Activated CD8-positive, alpha-beta T cell treated with anti-CD3 and anti-CD28 coated beads, Interleukin-2, amount 10 ng/mL, durations not matched to agents 7 days and 5 days (primary cell): ENCODE measurements around the gene DUS1L. TPM values are rescaled to one million over a fixed set of nuclear protein-coding genes. Genes with fewer than 3 reads are reported as not detected.

ENCODE experiments used
- ATAC-seq: fragments of 150-1000 bp; cut with Tn5 transposase; one replicate; pipeline ENCODE4 v1.10.0; 2021; ENCODE audit warnings: moderate library complexity
- CTCF ChIA-PET: fragments of 350-600 bp; sonication (Branson Sonifier 250); formaldehyde crosslinking; loops from one replicate; lab custom pipeline; 2021; ENCODE audit warnings: antibody characterized with exemption; lab: Charles Lee
- POLR2A ChIA-PET: fragments of 350-600 bp; sonication (Branson Sonifier 250); formaldehyde crosslinking; loops from one replicate; lab custom pipeline; 2021; ENCODE audit warnings: antibody characterized with exemption; lab: Charles Lee
- DNase-seq: peaks from one replicate; pipeline ENCODE4 v3.0.0-alpha.2; 2020
- H3K27ac Mint-ChIP-seq: one replicate; pipeline ENCODE4 v1.8.0; 2021; ENCODE audit warnings: mild to moderate bottlenecking, mixed read lengths
- H3K27me3 Mint-ChIP-seq: one replicate; pipeline ENCODE4 v1.8.0; 2021; ENCODE audit warnings: low read depth, mixed read lengths
- H3K36me3 Mint-ChIP-seq: one replicate; pipeline ENCODE4 v1.8.0; 2021; ENCODE audit warnings: low read depth, mixed read lengths
- H3K4me1 Mint-ChIP-seq: one replicate; pipeline ENCODE4 v1.8.0; 2021; ENCODE audit warnings: low read depth, mixed read lengths
- H3K4me3 Mint-ChIP-seq: one replicate; pipeline ENCODE4 v1.8.0; 2021; ENCODE audit warnings: mild to moderate bottlenecking, mixed read lengths
- H3K9me3 Mint-ChIP-seq: one replicate; pipeline ENCODE4 v1.8.0; 2022; ENCODE audit warnings: mixed read lengths; ENCODE audit not compliant: insufficient read depth
- total RNA-seq, 2 experiments: library from RNA; stranded (reverse); gene quantifications; one replicate each; pipeline ENCODE4 v1.2.3, GENCODE V29; 2021

Gene DUS1L
- total RNA-seq, 2 experiments from 2014 or later = 126 to 127 TPM

DNA sequence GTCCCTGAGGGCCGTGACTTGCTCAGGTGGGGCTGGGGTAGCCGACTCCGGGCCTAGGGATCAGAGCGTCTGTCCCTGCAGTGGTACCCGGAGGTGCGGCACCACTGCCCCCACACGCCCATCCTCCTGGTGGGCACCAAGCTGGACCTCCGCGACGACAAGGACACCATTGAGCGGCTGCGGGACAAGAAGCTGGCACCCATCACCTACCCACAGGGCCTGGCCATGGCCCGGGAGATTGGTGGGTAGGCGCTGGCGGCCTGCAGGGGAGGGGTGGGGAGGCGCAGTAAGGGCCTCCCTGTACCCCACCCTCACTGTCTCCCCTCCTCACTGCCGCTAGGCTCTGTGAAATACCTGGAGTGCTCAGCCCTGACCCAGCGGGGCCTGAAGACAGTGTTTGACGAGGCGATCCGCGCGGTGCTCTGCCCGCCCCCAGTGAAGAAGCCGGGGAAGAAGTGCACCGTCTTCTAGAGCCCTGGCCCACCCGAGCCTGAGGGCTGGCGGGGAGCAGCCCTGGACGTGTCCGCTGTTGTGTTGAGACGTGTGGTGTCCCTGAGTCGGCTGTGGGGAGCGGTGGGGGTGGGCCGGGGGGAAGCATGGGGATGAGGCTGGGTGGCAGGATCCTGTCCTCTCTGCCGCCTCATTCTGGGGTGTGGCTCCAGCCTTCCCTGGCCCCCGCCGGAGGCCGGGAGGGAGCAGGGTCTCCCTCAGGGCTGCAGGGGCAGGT, 32.1 kb downstream of the DUS1L start:
- ATAC-seq = no peak
- Mint-ChIP-seq H3K27me3 (no peaks in the 10 kb centered on the region), H3K36me3 (peaks cover 27% of the 10 kb centered on the region), H3K9me3 (no peaks in the 10 kb centered on the region), H3K4me3 (peak overlapping the region; percentile 47), H3K27ac (no peak overlapping the region), H3K4me1 (peaks cover 35% of the 10 kb centered on the region)
- no peak for DNase-seq
- POLR2A ChIA-PET = no interaction called here
- CTCF ChIA-PET = no interaction called here

DNA sequence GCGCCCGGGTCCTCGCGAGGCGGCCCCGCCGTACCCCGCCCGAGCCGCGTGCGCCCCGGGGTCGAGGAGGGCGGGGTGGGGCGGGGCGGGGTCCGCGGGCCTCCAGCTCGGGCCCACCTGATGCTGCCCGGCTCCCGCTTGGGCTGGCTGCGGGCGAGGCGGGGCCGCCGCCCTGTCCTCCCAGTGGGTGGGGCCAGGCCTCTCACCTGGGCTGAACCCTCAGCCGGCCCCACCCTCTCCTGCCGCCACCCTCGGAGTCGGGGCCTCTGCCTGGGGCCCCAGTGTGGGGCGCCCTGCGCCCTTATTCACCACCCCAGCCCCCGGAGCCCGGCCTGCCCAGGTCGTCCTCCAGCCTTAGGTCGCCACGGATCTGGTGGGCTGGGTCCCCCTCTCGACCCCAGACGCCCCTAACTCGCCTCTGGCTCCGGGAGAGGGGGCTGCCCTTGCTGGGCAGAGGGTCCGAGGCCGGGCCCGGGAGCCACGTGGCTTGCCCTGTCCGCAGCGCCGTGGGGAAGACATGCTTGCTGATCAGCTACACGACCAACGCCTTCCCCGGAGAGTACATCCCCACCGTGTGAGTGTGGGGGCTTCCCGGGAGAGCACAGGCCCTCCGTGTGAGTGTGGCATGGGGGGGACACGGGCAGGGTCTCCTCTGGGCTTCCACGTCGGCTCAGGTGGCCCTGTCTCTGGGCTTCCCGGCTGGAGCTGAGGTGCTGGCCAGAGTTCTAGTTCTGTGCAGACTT, 33.5 kb downstream of the DUS1L start:
- DNase-seq (peak; percentile 53), ATAC-seq (peak; percentile 39)
- ChIA-PET POLR2A (no interaction called here), CTCF (interaction anchor here (1.6 to 3.1 kb wide), 4 partner anchors 10 to 122 kb away, joined by 6 to 31 read pairs (median 14); partner anchors contain the start of genes CENPX, GPS1, LRRC45 and RFNG)
- Mint-ChIP-seq H3K4me1 (peaks cover 35% of the 10 kb centered on the region), H3K36me3 (peaks cover 32% of the 10 kb centered on the region), H3K27me3 (no peaks in the 10 kb centered on the region), H3K9me3 (no peaks in the 10 kb centered on the region), H3K27ac (no peak overlapping the region), H3K4me3 (peak overlapping the region; percentile 12)

DNA sequence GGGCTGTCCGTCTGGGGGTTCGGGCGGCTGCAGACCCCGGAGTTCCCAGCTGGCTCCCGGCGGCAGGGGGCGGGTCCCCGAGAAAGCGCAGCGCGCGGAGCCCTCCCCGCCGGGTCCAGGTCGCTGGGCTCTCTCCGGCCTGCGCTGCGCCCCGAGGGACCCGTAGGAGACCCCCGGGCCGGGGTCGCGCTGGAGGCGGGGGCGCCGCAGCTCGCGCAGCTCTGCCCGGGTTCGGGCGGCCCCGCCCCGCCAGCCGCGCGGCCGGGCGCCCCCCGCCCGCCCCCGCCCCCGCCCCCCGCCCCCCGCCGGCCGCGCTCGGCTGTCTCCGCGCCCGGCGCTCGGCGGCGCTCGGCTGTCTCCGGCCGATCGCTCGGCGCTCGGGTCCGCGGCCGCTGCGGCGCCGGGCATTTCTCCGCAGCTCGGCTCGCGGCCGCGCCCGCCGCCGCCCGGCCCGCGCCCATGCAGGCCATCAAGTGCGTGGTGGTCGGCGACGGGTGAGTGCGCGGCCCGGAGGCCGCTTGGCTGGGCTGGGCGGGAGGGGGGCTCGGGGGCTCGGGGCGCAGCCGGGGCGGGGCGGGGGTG, 34.2 kb downstream of the DUS1L start, which contains the start of gene RAC3:
Gene RAC3 (plus strand): TSS at position 376 of the 582 bp plus-strand sequence. CDS start 84 bp downstream, at position 460.
- Mint-ChIP-seq H3K27me3 (no peaks in the 10 kb centered on the region), H3K36me3 (peaks cover 33% of the 10 kb centered on the region), H3K9me3 (no peaks in the 10 kb centered on the region), H3K4me3 (peak within 1 kb of the TSS; percentile 76), H3K27ac (peak within 1 kb of the TSS; percentile 52), H3K4me1 (peaks cover 39% of the 10 kb centered on the region)
- POLR2A ChIA-PET = interaction anchor here (0.5 to 1.8 kb wide), 3 partner anchors 67 to 205 kb away, joined by 3 to 8 read pairs (median 3); partner anchors contain the start of gene FASN
- DNase-seq = no peak
- CTCF ChIA-PET = interaction anchor here (1.1 to 3.1 kb wide), 8 partner anchors 10 to 170 kb away, joined by 4 to 31 read pairs (median 8); partner anchors contain the start of genes ASPSCR1, CENPX, GPS1 and LRRC45
- peak; percentile 20 for ATAC-seq

DNA sequence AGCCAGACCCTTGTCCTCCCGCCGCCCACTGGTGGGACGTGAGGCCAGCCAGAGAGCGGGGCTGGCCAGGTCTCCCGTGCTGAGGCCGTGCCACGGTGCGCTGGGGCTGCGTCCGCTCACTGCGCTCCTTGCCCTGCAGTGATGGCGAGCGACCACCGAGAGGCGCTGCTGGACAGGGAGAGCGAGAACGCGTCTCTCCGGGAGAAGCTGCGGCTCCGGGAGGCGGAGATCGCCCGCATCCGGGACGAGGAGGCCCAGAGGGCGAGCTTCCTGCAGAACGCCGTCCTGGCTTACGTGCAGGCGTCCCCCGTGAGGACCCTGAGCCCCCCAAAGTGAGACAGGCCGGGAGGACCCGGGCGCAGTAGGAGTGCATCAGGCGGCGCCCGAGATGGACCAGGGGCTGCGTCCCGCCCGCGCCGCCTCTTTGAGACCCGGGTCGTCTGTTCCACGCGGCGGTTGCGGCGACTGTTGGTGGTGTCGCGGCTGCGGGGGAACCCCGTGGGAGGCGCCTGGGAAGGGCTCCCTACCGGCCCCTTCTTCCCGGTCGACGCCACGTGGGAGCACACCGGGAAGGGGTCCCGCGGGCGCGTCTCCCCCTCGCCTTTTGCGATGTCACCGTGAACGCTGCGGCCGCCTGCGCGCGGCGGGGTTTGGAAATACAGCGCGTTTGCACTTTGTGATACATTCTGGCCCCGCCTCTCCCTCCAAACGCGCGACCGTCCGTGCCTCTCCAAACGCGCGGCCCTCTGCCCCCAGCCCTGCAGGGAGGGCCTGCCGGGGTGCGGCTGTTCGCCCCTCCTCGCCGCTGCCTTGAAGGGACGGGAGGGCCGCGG, 34.9 kb downstream of the DUS1L start:
- peak overlapping the region; percentile 52 for H3K27ac Mint-ChIP-seq
- no peaks in the 10 kb centered on the region for H3K9me3 Mint-ChIP-seq
- peak overlapping the region; percentile 76 for H3K4me3 Mint-ChIP-seq
- ATAC-seq (peak; percentile 73), DNase-seq (peak; percentile 88)
- H3K4me1 Mint-ChIP-seq = peaks cover 41% of the 10 kb centered on the region
- CTCF ChIA-PET = interaction anchor here (0.6 to 3.1 kb wide), 26 partner anchors 8 to 320 kb away, joined by 3 to 31 read pairs (median 6); partner anchors contain the start of genes ASPSCR1, CD7, CENPX and GPS1
- POLR2A ChIA-PET = interaction anchor here (0.5 to 1.8 kb wide), 4 partner anchors 47 to 206 kb away, joined by 3 to 8 read pairs (median 3); partner anchors contain the start of genes FASN and SLC16A3
- H3K27me3 Mint-ChIP-seq = no peaks in the 10 kb centered on the region
- H3K36me3 Mint-ChIP-seq = peaks cover 35% of the 10 kb centered on the region

DNA sequence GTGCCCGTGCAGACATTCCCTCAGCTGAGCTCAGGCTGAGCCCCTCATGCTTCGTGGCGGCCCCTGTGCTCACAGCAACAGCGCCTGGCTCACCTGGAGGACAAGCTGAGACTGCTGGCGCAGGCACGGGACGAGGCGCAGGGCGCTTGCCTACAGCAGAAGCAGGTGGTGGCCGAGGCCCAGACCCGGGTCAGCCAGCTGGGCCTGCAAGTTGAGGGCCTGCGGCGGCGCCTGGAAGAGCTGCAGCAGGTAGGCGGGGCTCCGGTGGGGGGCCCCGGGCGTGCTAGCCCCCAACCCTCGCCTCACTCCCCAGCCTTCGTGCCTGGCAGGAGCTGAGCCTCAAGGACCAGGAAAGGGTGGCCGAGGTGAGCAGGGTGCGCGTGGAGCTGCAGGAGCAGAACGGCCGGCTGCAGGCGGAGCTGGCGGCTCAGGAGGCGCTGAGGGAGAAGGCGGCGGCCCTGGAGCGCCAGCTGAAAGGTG, 35.6 kb downstream of the DUS1L start:
- H3K9me3 Mint-ChIP-seq = no peaks in the 10 kb centered on the region
- H3K27me3 Mint-ChIP-seq = no peaks in the 10 kb centered on the region
- CTCF ChIA-PET = interaction anchor here (0.9 to 3.1 kb wide), 22 partner anchors 8 to 321 kb away, joined by 3 to 31 read pairs (median 6); partner anchors contain the start of genes ASPSCR1, CD7, CENPX and GPS1
- POLR2A ChIA-PET = interaction anchor here (0.5 to 1.8 kb wide), 4 partner anchors 47 to 206 kb away, joined by 3 to 8 read pairs (median 3); partner anchors contain the start of genes FASN and SLC16A3
- no peak overlapping the region for H3K4me3 Mint-ChIP-seq
- DNase-seq = no peak
- peak; percentile 1 for ATAC-seq
- H3K27ac Mint-ChIP-seq = no peak overlapping the region
- H3K36me3 Mint-ChIP-seq = peaks cover 30% of the 10 kb centered on the region
- H3K4me1 Mint-ChIP-seq = peaks cover 38% of the 10 kb centered on the region

DNA sequence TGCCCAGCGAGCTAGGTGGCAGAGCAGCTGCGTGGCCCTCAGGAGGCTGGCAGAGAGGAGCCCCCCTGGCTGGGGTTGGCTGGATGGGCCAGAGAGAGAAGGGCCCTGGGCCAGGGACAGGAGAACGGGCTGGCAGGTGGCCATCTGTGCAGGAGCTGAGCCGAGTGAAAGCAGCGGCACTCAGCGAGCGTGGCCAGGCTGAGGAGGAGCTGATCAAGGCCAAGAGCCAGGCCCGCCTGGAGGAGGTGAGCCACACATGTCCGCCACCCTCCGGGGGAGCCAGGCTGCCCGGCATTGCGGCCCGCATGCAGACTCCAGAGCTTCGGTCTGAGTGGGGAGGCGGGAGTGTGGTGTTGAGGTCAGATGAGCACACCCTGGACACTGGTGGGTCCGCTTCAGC, 36.2 kb downstream of the DUS1L start:
- ChIA-PET CTCF (interaction anchor here (0.6 to 3.1 kb wide), 14 partner anchors 8 to 166 kb away, joined by 3 to 31 read pairs (median 6); partner anchors contain the start of genes ASPSCR1, CENPX, DCXR and GPS1), POLR2A (no interaction called here)
- H3K4me3 Mint-ChIP-seq = peak overlapping the region; percentile 12
- H3K4me1 Mint-ChIP-seq = peaks cover 38% of the 10 kb centered on the region
- no peaks in the 10 kb centered on the region for H3K9me3 Mint-ChIP-seq
- peaks cover 28% of the 10 kb centered on the region for H3K36me3 Mint-ChIP-seq
- no peaks in the 10 kb centered on the region for H3K27me3 Mint-ChIP-seq
- ATAC-seq = no peak
- DNase-seq = no peak
- H3K27ac Mint-ChIP-seq = peak overlapping the region; percentile 69

DNA sequence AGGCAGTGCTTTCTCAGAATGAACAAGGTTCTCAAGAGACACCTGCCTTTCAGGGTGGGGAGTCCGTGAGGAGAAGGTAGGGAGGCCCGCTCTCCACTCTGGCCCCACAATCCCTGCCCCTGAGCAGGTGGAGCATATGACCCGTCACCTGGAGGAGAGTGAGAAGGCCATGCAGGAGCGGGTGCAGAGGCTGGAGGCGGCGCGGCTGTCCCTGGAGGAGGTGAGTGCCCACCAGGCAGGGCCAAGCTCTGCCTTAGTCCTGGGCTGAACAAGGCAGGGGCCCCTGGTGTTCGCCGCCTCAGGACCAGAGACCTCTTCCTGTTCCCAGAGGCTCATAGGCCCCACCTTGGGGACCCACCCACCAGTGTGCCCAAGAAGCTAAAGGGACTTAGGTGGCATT, 36.6 kb downstream of the DUS1L start:
- CTCF ChIA-PET = interaction anchor here (0.6 to 1.9 kb wide), 5 partner anchors 9 to 167 kb away, joined by 3 to 9 read pairs (median 7); partner anchors contain the start of gene DCXR
- no peaks in the 10 kb centered on the region for H3K9me3 Mint-ChIP-seq
- no peak overlapping the region for H3K4me3 Mint-ChIP-seq
- H3K36me3 Mint-ChIP-seq = peaks cover 24% of the 10 kb centered on the region
- no peak overlapping the region for H3K27ac Mint-ChIP-seq
- peaks cover 43% of the 10 kb centered on the region for H3K4me1 Mint-ChIP-seq
- ATAC-seq = no peak
- no peak for DNase-seq
- POLR2A ChIA-PET = interaction anchor here (1.1 kb wide), 1 partner anchor 9 kb away, joined by 3 read pairs; the partner anchor contains the start of gene DCXR
- H3K27me3 Mint-ChIP-seq = no peaks in the 10 kb centered on the region

DNA sequence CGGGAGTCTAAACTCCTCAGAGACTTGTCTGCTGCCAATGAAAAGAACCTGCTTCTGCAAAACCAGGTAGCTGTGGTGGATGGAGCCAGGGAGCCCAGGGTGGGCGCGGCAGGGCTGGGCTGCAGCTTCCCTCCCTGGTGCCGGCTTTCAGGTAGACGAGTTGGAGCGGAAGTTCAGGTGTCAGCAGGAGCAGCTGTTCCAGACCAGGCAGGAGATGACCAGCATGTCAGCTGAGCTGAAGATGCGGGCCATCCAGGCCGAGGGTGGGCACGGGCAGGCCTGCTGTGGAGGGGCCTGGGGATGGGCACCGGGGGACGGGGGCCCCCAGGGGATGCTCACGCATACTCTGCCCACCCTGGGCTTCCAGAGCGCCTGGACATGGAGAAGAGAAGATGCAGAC, 37.4 kb downstream of the DUS1L start:
- Mint-ChIP-seq H3K4me3 (no peak overlapping the region), H3K27ac (no peak overlapping the region), H3K27me3 (no peaks in the 10 kb centered on the region), H3K36me3 (peaks cover 24% of the 10 kb centered on the region), H3K4me1 (peaks cover 45% of the 10 kb centered on the region), H3K9me3 (no peaks in the 10 kb centered on the region)
- ChIA-PET CTCF (interaction anchor here (1.7 kb wide), 1 partner anchor 10 kb away, joined by 8 read pairs; the partner anchor contains the start of gene DCXR), POLR2A (interaction anchor here (0.8 to 1.1 kb wide), 2 partner anchors 9 to 270 kb away, joined by 3 read pairs; partner anchors contain the start of gene DCXR)
- ATAC-seq (no peak), DNase-seq (no peak)

DNA sequence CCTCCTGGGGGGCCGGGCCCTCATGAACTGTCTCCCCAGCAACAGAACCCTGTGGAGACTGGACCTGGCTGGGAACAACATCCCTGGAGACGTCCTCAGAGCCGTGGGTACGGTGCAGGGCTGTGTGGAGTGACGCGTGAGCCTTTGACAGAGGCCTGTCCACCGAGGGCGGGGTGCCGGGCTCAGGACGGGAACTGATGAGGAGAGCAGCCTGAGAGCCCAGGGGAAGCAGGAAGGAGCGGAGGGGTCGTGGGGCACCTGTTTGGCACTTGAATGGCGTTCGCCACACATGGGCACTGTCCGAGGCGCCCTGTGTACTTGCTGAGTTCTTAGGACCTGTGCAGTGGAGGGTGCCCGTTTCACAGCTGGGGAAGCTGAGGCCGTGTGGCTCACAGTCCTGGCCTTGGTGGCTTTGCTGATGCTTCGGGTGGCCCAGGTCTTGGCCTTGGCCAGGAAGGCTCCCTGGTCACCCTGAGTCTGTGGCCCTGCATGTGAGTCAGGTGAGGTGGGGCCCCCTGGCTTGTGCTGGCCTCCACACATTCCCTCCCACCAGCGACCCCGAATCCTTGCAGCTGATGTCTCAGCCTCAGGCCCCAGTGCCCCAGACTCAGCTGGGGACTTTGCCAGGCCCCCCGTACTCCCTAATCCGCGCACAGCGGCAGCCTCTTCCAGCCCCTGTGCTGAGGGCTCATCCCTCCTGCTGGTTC, 40.0 kb downstream of the DUS1L start:
- ChIA-PET CTCF (interaction anchor here (0.9 to 1.1 kb wide), 2 partner anchors 66 kb away, joined by 3 read pairs; no protein-coding TSS in a partner anchor), POLR2A (interaction anchor here (0.8 kb wide), 1 partner anchor 81 kb away, joined by 3 read pairs; no protein-coding TSS in a partner anchor)
- no peak overlapping the region for H3K4me3 Mint-ChIP-seq
- DNase-seq (no peak), ATAC-seq (no peak)
- H3K4me1 Mint-ChIP-seq = peaks cover 51% of the 10 kb centered on the region
- H3K27me3 Mint-ChIP-seq = no peaks in the 10 kb centered on the region
- no peaks in the 10 kb centered on the region for H3K9me3 Mint-ChIP-seq
- H3K27ac Mint-ChIP-seq = no peak overlapping the region
- H3K36me3 Mint-ChIP-seq = peaks cover 23% of the 10 kb centered on the region
